Activated CD4-positive, CD25-positive, alpha-beta regulatory T cell (primary cell): Measurements from ENCODE around the gene NUDT21.
"Not testable (repeated sequence)": the region's sequence is repeated elsewhere in the genome, so short reads cannot be mapped to it uniquely, and the experiment has no call there.

ENCODE experiments used
- DNase-seq, 4 experiments: peaks; one replicate each; lab custom pipeline; 2025; lab: John Stamatoyannopoulos, UW

The NUDT21 gene

DNA sequence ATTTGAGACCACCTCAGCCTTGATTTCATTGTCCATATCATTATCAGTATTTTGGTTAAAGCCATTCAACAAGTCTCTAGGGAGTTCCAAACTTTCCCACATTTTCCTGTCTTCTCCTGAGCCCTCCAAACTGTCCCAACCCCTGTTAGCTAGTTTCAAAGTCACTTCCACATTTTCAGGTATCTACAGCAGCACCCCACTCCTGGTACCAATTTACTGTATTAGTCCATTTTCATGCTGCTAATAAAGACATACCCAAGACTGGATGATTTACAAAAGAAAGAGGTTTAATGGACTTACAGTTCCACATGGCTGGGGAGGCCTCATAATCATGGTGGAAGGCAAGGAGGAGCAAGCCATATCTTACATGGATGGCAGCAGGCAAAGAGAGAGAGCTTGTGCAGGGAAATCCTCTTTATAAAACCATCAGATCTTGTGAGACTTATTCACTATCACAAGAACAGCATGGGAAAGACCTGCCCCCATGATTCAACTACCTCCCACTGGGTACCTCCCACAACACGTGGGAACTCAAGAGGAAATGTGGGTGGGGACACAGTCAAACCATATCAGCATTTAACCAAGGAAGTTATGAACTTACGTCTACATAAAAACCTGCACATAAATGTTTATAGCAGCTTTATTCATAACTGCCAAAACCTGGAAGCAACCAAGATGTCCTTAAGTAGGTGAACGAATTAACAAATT is 70.2 kb downstream of the NUDT21 start:
- DNase-seq = not testable (repeated sequence)
